HUES48 (cell line): ENCODE measurements around the gene CTRL.
A peak's percentile ranks its signal among the peaks of the same experiment; 100 is the strongest.
"Not testable (repeated sequence)": the region's sequence is repeated elsewhere in the genome, so short reads cannot be mapped to it uniquely, and the experiment has no call there.

Experiments used
- H3K27ac ChIP-seq: one replicate; pipeline ENCODE4 v1.7.0; 2013; ENCODE audit warnings: low read depth, low read length, inconsistent platforms
- H3K27me3 ChIP-seq: 2 replicates; pipeline ENCODE4 v1.6.1; 2013; ENCODE audit warnings: mild to moderate bottlenecking, low read length; ENCODE audit not compliant: control insufficient read depth, insufficient read depth
- H3K36me3 ChIP-seq: 2 replicates; pipeline ENCODE4 v1.6.1; 2013; ENCODE audit warnings: low read length; ENCODE audit not compliant: control insufficient read depth, insufficient read depth
- H3K4me1 ChIP-seq: 2 replicates; pipeline ENCODE4 v1.6.1; 2013; ENCODE audit warnings: mild to moderate bottlenecking, low read length; ENCODE audit not compliant: control insufficient read depth, insufficient read depth
- H3K4me3 ChIP-seq: 2 replicates; pipeline ENCODE4 v1.5.1; 2013; ENCODE audit warnings: mild to moderate bottlenecking, low read depth, low read length
- H3K9ac ChIP-seq: 2 replicates; pipeline ENCODE4 v1.6.1; 2013; ENCODE audit warnings: mild to moderate bottlenecking, low read depth, low read length, moderate library complexity
- H3K9me3 ChIP-seq: 2 replicates; pipeline ENCODE4 v1.6.1; 2013; ENCODE audit warnings: low read length; ENCODE audit not compliant: control insufficient read depth, insufficient read depth

The CTRL gene

DNA sequence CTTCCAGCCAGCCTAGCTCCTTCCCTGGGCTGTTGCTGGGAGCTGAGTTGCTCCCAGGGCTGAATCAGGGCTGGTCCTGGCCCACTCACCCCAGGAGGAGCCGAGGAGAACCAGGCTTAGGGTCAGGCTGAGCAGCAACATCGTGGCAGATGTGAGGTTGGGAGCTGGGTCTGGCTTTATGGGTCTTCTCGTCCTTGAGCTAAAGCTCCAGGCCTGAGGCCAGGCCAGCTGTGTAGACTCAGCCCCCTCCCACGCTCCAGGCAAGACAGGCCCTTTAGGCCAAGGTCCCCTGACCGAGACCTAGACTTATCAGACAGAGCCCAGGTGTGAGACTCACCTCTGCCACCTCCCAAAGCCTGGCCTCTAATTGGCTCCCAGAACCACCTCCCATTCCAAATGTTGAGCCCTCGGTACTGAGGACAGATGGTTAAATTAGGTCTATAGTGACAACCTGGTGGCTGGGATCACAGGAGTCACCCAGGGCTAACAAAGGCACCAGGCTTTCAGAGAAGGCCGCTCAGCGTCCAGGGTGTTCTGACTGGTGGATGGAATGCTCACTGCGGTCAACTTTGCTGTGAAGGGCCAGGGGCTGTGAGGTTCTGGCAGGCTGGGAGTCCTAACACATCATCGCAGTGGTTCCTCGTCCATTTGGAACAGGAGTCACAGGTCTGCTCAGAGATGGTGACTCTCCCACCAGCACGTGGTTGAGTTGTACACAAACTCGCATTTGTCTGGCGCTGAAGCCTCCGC is at the start of gene CTRL:
CTRL (minus strand) TSS at position 151 of the 750 bp plus-strand sequence; CDS start at position 141, 10 bp downstream.
- Histone ChIP-seq H3K27me3 (no peaks in the 10 kb centered on the region), H3K36me3 (peaks cover 23% of the 10 kb centered on the region), H3K9ac (no peak within 1 kb of the TSS), H3K4me1 (peaks cover 6% of the 10 kb centered on the region), H3K9me3 (no peaks in the 10 kb centered on the region), H3K4me3 (no peak within 1 kb of the TSS), H3K27ac (no peak within 1 kb of the TSS)

DNA sequence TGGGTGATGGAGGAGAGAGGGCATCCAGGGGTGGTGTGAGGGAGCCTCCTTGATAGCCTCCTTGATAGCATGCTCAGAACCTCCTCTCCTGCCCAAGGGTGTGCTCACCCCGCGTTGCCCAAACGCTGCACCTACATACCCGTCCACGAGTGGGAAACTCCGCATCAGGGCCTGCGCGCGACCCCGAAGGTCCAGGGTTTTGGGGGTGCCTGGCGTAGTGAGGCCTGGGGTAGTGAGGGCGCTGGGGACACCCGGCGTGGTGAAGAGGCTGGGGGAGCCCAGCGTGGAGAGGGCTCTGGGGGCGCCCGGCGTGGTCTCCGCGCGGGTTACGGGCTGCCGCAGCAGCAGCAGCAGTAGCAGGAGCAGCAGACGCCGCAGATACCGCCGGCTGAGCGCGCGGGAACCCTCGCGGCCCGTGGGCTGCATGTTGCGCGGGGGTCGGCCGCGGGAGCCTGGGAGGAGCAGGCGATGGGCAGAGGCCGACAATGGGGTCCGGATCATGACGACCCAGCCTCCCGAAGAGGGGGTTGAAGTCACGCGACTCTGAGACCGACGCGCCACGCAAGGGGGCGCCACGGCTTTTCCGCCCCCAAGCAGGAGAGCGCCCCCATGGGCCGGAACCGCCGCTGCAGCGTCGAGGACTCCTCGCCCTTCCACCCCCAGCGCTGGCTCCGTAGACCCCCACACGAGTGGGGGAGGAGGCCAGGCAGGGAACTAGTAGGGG is 48.5 kb upstream of the CTRL start, which contains the start of gene DPEP3:
DPEP3 (minus strand) TSS at position 545 of the 724 bp plus-strand sequence; CDS start at position 426, 119 bp downstream.
- Histone ChIP-seq H3K36me3 (no peaks in the 10 kb centered on the region), H3K4me1 (no peaks in the 10 kb centered on the region), H3K27me3 (no peaks in the 10 kb centered on the region), H3K4me3 (no peak within 1 kb of the TSS), H3K27ac (no peak within 1 kb of the TSS), H3K9me3 (no peaks in the 10 kb centered on the region), H3K9ac (no peak within 1 kb of the TSS)

DNA sequence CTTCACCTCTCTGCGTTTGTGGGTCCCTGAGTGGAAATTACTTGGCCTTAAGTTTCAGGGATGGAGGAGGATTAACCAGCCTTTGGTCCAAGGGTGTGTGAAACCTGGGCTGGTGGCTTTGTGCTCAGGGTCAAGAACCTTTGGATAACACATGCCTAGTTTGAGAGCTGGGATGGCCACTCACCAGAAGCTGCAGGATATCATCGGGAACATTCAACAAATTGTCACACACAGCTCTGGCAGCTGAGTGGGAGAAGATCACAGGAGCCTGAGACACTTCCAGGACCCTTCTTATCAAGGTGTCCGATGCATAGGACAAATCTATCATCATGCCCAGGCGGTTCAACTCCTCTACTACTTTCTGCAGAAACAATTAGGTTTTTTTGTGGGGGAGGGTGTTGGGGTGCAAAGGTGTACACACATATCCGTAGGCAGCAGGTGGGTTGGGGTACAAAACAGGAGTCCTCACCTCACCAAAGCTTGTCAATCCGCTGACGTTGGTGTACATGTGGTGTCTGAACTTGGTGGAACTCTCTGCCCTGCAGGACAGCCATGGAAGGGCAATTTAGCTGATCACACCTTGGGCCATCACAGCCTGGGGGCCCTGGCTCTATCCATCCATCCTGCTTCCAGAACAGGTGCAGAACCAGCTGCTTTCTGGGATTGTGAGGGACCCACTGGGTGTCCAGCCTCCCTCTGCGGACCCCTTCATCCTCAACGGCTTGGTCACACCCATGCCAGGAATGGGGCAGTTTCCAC is 46.0 kb upstream of the CTRL start:
- Histone ChIP-seq H3K36me3 (no peaks in the 10 kb centered on the region), H3K27me3 (no peaks in the 10 kb centered on the region), H3K4me3 (no peak overlapping the region), H3K4me1 (no peaks in the 10 kb centered on the region), H3K27ac (no peak overlapping the region), H3K9me3 (no peaks in the 10 kb centered on the region), H3K9ac (no peak overlapping the region)

DNA sequence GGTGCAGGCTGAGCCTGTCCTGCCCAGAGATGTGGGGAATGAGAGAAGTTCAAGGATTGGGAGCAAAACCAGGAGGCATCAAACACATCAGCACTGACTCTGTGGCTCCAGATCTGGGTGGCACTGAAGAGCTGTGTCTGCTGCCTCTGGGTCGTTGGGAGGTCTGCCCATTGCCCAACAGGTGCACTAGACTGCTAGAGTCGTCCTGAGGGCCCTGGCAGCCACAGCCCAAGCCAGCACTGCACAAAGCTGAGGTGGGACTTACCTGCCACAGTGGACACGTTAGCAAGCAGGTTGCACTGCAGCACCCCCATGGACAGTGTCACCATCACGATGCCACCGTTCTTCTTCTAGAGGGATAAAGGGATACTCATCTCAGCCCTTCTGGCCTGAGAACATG is 45.3 kb upstream of the CTRL start:
- Histone ChIP-seq H3K27me3 (no peaks in the 10 kb centered on the region), H3K27ac (no peak overlapping the region), H3K4me3 (no peak overlapping the region), H3K9me3 (no peaks in the 10 kb centered on the region), H3K36me3 (no peaks in the 10 kb centered on the region), H3K4me1 (no peaks in the 10 kb centered on the region), H3K9ac (no peak overlapping the region)

DNA sequence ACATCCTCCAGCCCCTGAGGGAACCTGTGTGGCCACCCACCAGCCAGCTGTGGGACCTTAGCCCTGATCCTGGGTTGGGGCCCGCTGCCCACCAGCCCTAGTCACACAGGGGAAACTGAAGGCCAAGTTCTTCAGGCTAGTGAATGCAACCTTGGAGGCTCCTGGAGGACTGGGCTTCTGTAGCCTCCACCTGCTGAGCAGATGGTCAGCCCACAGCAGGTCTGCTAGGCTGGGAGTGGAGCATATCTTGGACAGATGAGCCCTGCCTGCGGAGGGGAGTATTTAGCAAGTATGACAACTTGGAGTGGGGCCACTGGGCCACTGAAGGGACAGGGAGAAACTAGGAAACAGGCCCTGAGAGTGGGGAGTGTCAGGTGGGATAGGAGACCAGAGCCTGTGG is 44.5 kb upstream of the CTRL start:
- Histone ChIP-seq H3K27me3 (no peaks in the 10 kb centered on the region), H3K9ac (no peak overlapping the region), H3K27ac (no peak overlapping the region), H3K36me3 (no peaks in the 10 kb centered on the region), H3K4me3 (no peak overlapping the region), H3K9me3 (no peaks in the 10 kb centered on the region), H3K4me1 (no peaks in the 10 kb centered on the region)

DNA sequence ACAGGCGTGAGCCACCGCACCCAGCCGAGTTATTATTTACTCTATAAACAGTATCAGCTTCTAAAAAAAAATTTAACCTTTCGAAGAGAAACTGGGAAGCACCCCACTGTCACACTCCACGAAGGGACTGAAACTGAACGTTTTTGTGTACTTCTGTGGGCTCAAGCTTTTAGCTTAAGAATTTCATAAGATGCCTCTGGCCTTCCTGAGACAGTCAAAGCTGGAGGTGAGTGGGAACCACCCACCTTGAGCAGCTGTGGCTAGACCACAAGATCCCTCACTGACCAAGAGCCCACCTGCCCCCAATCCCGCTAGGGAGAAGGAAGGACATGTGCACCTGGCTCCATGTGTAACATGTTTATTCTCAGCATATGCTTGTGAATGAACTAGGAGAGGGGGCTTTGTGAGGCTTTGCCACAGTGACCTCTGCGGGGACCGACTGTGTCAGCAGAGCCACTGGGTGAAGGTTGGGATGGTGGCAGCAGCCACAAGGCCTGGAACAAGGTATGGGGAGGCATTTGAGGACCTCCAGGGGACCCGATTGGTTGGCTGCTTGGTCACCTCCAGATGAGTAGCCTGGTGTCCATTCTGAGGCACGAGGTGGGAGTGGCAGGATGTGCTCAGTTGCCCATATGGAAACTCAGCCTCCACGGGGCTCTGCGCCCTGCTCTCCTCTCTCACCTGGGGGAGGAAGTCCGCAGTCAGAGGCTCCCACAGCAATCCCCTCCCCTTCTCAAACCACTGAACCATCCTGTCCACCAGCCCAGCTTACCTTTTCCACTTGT is 43.9 kb upstream of the CTRL start:
- Histone ChIP-seq H3K9ac (no peak overlapping the region), H3K9me3 (no peaks in the 10 kb centered on the region), H3K4me1 (no peaks in the 10 kb centered on the region), H3K27ac (no peak overlapping the region), H3K27me3 (no peaks in the 10 kb centered on the region), H3K4me3 (no peak overlapping the region), H3K36me3 (no peaks in the 10 kb centered on the region)

DNA sequence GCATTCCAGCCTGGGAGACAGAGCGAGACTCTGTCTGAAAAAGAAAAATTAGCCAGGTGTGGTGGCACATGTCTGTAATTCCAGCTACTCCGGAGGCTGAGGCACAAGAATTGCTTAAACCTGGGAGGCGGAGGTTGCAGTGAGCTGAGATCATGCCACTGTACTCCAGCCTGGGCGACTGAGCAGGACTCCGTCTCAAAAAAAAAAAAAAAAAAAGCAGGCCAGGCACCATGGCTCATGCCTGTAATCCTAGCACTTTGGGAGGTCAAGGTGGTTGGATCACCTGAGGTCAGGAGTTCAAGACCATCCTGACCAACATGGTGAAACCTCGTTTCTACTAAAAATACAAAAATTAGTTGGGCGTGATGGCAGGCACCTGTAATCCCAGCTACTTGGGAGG is 40.6 kb upstream of the CTRL start:
- not testable (repeated sequence) for H3K9ac ChIP-seq, H3K36me3 ChIP-seq, H3K27me3 ChIP-seq, H3K27ac ChIP-seq, H3K4me3 ChIP-seq, H3K9me3 ChIP-seq, H3K4me1 ChIP-seq

DNA sequence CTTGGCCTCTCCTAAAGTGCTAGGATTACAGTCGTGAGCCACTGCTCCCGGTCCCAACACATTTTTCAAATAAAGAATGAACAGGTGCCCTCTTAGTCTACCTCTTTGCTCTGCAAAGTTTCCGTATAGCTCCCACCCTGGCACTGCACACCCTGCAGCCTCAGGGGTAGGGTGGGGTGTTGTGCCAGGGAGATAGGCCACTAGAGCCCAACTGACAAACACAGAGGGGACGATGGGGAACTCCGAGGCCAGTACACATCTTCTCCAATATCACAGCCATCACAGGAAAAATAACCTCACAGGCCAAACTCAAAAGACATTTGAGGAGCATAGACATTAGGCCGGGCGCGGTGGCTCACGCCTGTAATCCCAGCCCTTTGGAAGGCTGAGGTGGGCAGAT is 39.4 kb upstream of the CTRL start:
- no peak overlapping the region for H3K9ac ChIP-seq
- H3K4me1 ChIP-seq: peaks cover 19% of the 10 kb centered on the region
- no peak overlapping the region for H3K27ac ChIP-seq
- no peaks in the 10 kb centered on the region for H3K27me3 ChIP-seq
- H3K9me3 ChIP-seq: no peaks in the 10 kb centered on the region
- H3K4me3 ChIP-seq: no peak overlapping the region
- H3K36me3 ChIP-seq: no peaks in the 10 kb centered on the region

DNA sequence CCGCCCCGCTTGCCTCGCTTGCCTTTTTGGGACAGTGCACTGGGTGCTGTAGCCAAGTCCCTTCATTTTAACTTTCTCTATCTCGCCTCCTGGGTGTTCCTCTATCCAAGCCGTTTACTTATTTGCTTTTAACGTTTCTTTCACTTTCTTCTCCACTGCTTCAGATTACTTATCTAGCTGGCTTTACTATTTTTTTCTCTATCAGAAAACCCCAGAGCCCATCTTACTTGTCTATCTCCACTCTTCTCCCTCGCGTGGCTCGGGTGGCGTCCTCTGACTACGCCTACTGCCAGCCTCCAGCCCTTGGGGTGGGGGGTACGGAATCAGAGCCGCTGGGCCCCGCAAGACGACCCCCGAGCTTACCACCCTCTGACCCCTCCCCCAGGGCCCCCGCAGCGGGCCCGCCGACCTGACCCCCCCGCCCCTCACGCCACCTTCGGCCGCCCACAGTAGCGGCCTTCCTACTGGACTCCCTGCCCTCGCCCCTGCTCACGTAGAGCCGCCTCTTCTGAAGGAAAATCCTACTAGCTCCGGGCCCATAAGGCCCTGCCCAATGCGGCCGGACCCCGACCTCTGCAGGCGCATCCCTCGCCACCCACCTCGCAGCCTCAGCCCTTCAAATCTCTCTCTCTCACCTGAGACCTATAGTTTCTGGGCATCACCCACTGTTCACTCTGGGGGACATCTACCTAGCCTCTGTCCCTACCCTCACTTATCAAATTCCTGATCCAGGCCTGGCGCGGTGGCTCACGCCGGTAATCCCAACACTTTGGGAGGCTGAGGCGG is 37.8 kb upstream of the CTRL start:
- Histone ChIP-seq H3K9me3 (no peaks in the 10 kb centered on the region), H3K36me3 (0 out of 2 replicates have a peak, but pooled peaks cover 2% of the 10 kb centered on the region), H3K27me3 (no peaks in the 10 kb centered on the region), H3K27ac (no peak overlapping the region), H3K9ac (no peak overlapping the region), H3K4me1 (peaks cover 19% of the 10 kb centered on the region), H3K4me3 (peak overlapping the region; percentile 76; the same call in 1 of the 2 replicates)
